OCI-LY3 (cell line): Measurements from ENCODE around the gene IFT43.

Source experiments
- CTCF ChIP-seq: fragments of 200-600, 300-600 bp; sonication (generic); IDR thresholded peaks from 2 replicates; pipeline ENCODE4 v1.5.1; 2014; ENCODE audit warnings: antibody characterized with exemption, low read length, low read depth
- EZH2phosphoT487 ChIP-seq: fragments of 200-600 bp; shearing (Covaris generic); IDR thresholded peaks from 2 replicates; pipeline ENCODE4 v1.6.1; 2018; ENCODE audit warnings: antibody characterized with exemption, mixed run types, low read depth

- TF ChIP-seq CTCF (no peak), EZH2phosphoT487 (no peak)
Measured at GRCh38 chr14:76083796-76084765, 98.5 kb downstream of the IFT43 start.
